AG10803 (cell line): ENCODE measurements around the gene ENTREP3.
"Not testable (repeated sequence)": the region's sequence is repeated elsewhere in the genome, so short reads cannot be mapped to it uniquely, and the experiment has no call there.

ENCODE experiments used
- DNase-seq: peaks from one replicate; pipeline ENCODE4 v3.0.0; 2010; ENCODE audit warnings: low read depth
- H3K4me3 ChIP-seq: 2 replicates; pipeline ENCODE4 v1.5.1; 2011; ENCODE audit warnings: mild to moderate bottlenecking, low read length, control low read depth
- CTCF ChIP-seq: conservative IDR thresholded peaks from 2 replicates; pipeline ENCODE4 v1.5.1; 2011; ENCODE audit warnings: mild to moderate bottlenecking, low read length, control low read depth, inconsistent platforms

ENTREP3 gene

GRCh38 chr1:155227261-155228095 lies 27.8 kb downstream of the ENTREP3 start:
- TF ChIP-seq CTCF: no peak
- peak overlapping the region; percentile 83 for H3K4me3 ChIP-seq
- peak; percentile 99 for DNase-seq

- peak; percentile 25 for DNase-seq
- peak overlapping the region; percentile 83 for H3K4me3 ChIP-seq
- no peak for TF ChIP-seq CTCF
Observed at GRCh38 chr1:155226910-155227260, 28.4 kb downstream of the ENTREP3 start.

GRCh38 chr1:155226188-155226909 lies 28.9 kb downstream of the ENTREP3 start:
- peak; percentile 79 for DNase-seq
- H3K4me3 ChIP-seq: peak overlapping the region; percentile 83
- TF ChIP-seq CTCF: peak; percentile 64

- not testable (repeated sequence) for DNase-seq, H3K4me3 ChIP-seq
Observed at GRCh38 chr1:155225404-155225759, 29.9 kb downstream of the ENTREP3 start.

GRCh38 chr1:155223047-155223446 lies 32.2 kb downstream of the ENTREP3 start:
- no peak for DNase-seq
- no peak for TF ChIP-seq CTCF
- H3K4me3 ChIP-seq: no peak overlapping the region

GRCh38 chr1:155220211-155220965 lies 34.9 kb downstream of the ENTREP3 start:
- H3K4me3 ChIP-seq, DNase-seq: not testable (repeated sequence)

GRCh38 chr1:155219592-155220031 lies 35.7 kb downstream of the ENTREP3 start:
- DNase-seq: peak; percentile 25
- TF ChIP-seq CTCF: no peak
- H3K4me3 ChIP-seq: no peak overlapping the region
